ENCODE measurements around the gene ATRIP. TPM values are rescaled to one million over a fixed set of nuclear protein-coding genes. Genes with fewer than 3 reads are reported as not detected.

ATRIP gene
- total and polyA plus RNA-seq, 4 experiments from 2014 or later = 11.3 to 15.4 (median 15.1) TPM

- Mint-ChIP-seq H3K36me3 (no peaks in the 10 kb centered on the region), H3K4me3 (no peak overlapping the region), H3K27me3 (no peaks in the 10 kb centered on the region), H3K27ac (no peak overlapping the region), H3K9me3 (peaks cover 0 to 1% (median 0%) of the 10 kb centered on the region in 8 donors), H3K4me1 (no peaks in the 10 kb centered on the region)
- no peaks in the 10 kb centered on the region for H3K9me3 ChIP-seq (ENCODE audit: control insufficient read depth in 1 of 2, low read length in 2 of 2)
- intact Hi-C loops (cut with micrococcal nuclease) = no loop called here
- H3K27me3 ChIP-seq (ENCODE audit: insufficient read depth, low read length) = no peaks in the 10 kb centered on the region
- H3K36me3 ChIP-seq (ENCODE audit: insufficient read depth, low read length) = no peaks in the 10 kb centered on the region
- no peak overlapping the region for H3K27ac ChIP-seq (ENCODE audit: low read depth, low read length)
- CTCF ChIA-PET (ENCODE audit: partially characterized antibody) = interaction anchor here (1.4 to 13.7 kb wide), 3 partner anchors 11 to 145 kb away, joined by 3 to 381 read pairs (median 5); partner anchors contain the start of genes PFKFB4 and PLXNB1
- POLR2A ChIA-PET (ENCODE audit: partially characterized antibody) = no interaction called here
- no peaks in the 10 kb centered on the region for H3K4me1 ChIP-seq (ENCODE audit: insufficient read depth, low read length)
- DNase-seq = no peak
- no peak overlapping the region for H3K4me3 ChIP-seq (ENCODE audit: low read length in 2 of 2)
Observed at GRCh38 chr3:48411041-48411588, 35.4 kb upstream of the ATRIP start.

GRCh38 chr3:48411606-48412374 is 34.7 kb upstream of the ATRIP start:
- no peak for DNase-seq
- Histone ChIP-seq H3K36me3 (ENCODE audit: insufficient read depth, low read length) (no peaks in the 10 kb centered on the region), H3K9me3 (ENCODE audit: control insufficient read depth in 1 of 2, low read length in 2 of 2) (no peaks in the 10 kb centered on the region), H3K4me1 (ENCODE audit: insufficient read depth, low read length) (no peaks in the 10 kb centered on the region), H3K4me3 (ENCODE audit: low read length in 2 of 2) (no peak overlapping the region), H3K27ac (ENCODE audit: low read depth, low read length) (no peak overlapping the region), H3K27me3 (ENCODE audit: insufficient read depth, low read length) (no peaks in the 10 kb centered on the region)
- ChIA-PET CTCF (ENCODE audit: partially characterized antibody) (interaction anchor here (0.9 to 13.7 kb wide), 4 partner anchors 11 to 24 kb away, joined by 5 to 381 read pairs (median 6); partner anchors contain the start of gene PLXNB1), POLR2A (ENCODE audit: partially characterized antibody) (no interaction called here)
- Mint-ChIP-seq H3K36me3 (no peaks in the 10 kb centered on the region), H3K4me1 (no peaks in the 10 kb centered on the region), H3K4me3 (no peak overlapping the region), H3K9me3 (peaks cover 0 to 1% (median 0%) of the 10 kb centered on the region in 8 donors), H3K27ac (no peak overlapping the region), H3K27me3 (no peaks in the 10 kb centered on the region)
- intact Hi-C loops (cut with micrococcal nuclease) = no loop called here

- H3K9me3 Mint-ChIP-seq = peaks cover 0 to 1% (median 0%) of the 10 kb centered on the region in 8 donors
- Histone ChIP-seq H3K4me1 (ENCODE audit: insufficient read depth, low read length) (no peaks in the 10 kb centered on the region), H3K27ac (ENCODE audit: low read depth, low read length) (no peak overlapping the region), H3K9me3 (ENCODE audit: control insufficient read depth in 1 of 2, low read length in 2 of 2) (no peaks in the 10 kb centered on the region), H3K36me3 (ENCODE audit: insufficient read depth, low read length) (no peaks in the 10 kb centered on the region), H3K27me3 (ENCODE audit: insufficient read depth, low read length) (no peaks in the 10 kb centered on the region), H3K4me3 (ENCODE audit: low read length in 2 of 2) (no peak overlapping the region)
- H3K27ac Mint-ChIP-seq = no peak overlapping the region
- CTCF ChIA-PET (ENCODE audit: partially characterized antibody) = interaction anchor here (0.9 to 1.5 kb wide), 2 partner anchors 12 to 24 kb away, joined by 6 to 7 read pairs; no protein-coding TSS in a partner anchor
- POLR2A ChIA-PET (ENCODE audit: partially characterized antibody) = no interaction called here
- H3K27me3 Mint-ChIP-seq = no peaks in the 10 kb centered on the region
- no peaks in the 10 kb centered on the region for H3K4me1 Mint-ChIP-seq
- intact Hi-C loops (cut with micrococcal nuclease) = no loop called here
- no peak overlapping the region for H3K4me3 Mint-ChIP-seq
- no peak for DNase-seq
- no peaks in the 10 kb centered on the region for H3K36me3 Mint-ChIP-seq
Observed at GRCh38 chr3:48412375-48413001, 34.0 kb upstream of the ATRIP start.

- intact Hi-C loops (cut with micrococcal nuclease) = no loop called here
- ChIA-PET POLR2A (ENCODE audit: partially characterized antibody) (no interaction called here), CTCF (ENCODE audit: partially characterized antibody) (interaction anchor here (0.9 to 1.5 kb wide), 2 partner anchors 12 to 23 kb away, joined by 6 to 7 read pairs; no protein-coding TSS in a partner anchor)
- H3K27me3 Mint-ChIP-seq = no peaks in the 10 kb centered on the region
- no peak for DNase-seq
- peaks cover 0 to 1% (median 0%) of the 10 kb centered on the region in 8 donors for H3K9me3 Mint-ChIP-seq
- H3K36me3 ChIP-seq (ENCODE audit: insufficient read depth, low read length) = no peaks in the 10 kb centered on the region
- H3K4me3 ChIP-seq (ENCODE audit: low read length in 2 of 2) = no peak overlapping the region
- no peak overlapping the region for H3K4me3 Mint-ChIP-seq
- H3K36me3 Mint-ChIP-seq = no peaks in the 10 kb centered on the region
- H3K27me3 ChIP-seq (ENCODE audit: insufficient read depth, low read length) = no peaks in the 10 kb centered on the region
- H3K4me1 Mint-ChIP-seq = no peaks in the 10 kb centered on the region
- H3K4me1 ChIP-seq (ENCODE audit: insufficient read depth, low read length) = no peaks in the 10 kb centered on the region
- no peak overlapping the region for H3K27ac ChIP-seq (ENCODE audit: low read depth, low read length)
- peak overlapping the region in 2 of 7 donors; percentile 14 to 48 for H3K27ac Mint-ChIP-seq
- H3K9me3 ChIP-seq (ENCODE audit: control insufficient read depth in 1 of 2, low read length in 2 of 2) = no peaks in the 10 kb centered on the region
Observed at GRCh38 chr3:48413086-48413485, 33.5 kb upstream of the ATRIP start.

GRCh38 chr3:48413611-48414010 is 32.9 kb upstream of the ATRIP start:
- Histone ChIP-seq H3K27me3 (ENCODE audit: insufficient read depth, low read length) (no peaks in the 10 kb centered on the region), H3K27ac (ENCODE audit: low read depth, low read length) (no peak overlapping the region), H3K36me3 (ENCODE audit: insufficient read depth, low read length) (no peaks in the 10 kb centered on the region), H3K4me3 (ENCODE audit: low read length in 2 of 2) (no peak overlapping the region), H3K9me3 (ENCODE audit: control insufficient read depth in 1 of 2, low read length in 2 of 2) (no peaks in the 10 kb centered on the region), H3K4me1 (ENCODE audit: insufficient read depth, low read length) (no peaks in the 10 kb centered on the region)
- peaks cover 0 to 1% (median 0%) of the 10 kb centered on the region in 8 donors for H3K9me3 Mint-ChIP-seq
- intact Hi-C loops (cut with micrococcal nuclease) = no loop called here
- no peak for DNase-seq
- no peaks in the 10 kb centered on the region for H3K36me3 Mint-ChIP-seq
- H3K27ac Mint-ChIP-seq = peak overlapping the region in 1 of 7 donors; percentile 58
- H3K4me3 Mint-ChIP-seq = no peak overlapping the region
- ChIA-PET CTCF (ENCODE audit: partially characterized antibody) (interaction anchor here (1.5 to 2.7 kb wide), 2 partner anchors 22 to 23 kb away, joined by 7 to 15 read pairs; no protein-coding TSS in a partner anchor), POLR2A (ENCODE audit: partially characterized antibody) (no interaction called here)
- no peaks in the 10 kb centered on the region for H3K4me1 Mint-ChIP-seq
- no peaks in the 10 kb centered on the region for H3K27me3 Mint-ChIP-seq

GRCh38 chr3:48414376-48415250 is 31.9 kb upstream of the ATRIP start:
- Histone ChIP-seq H3K4me1 (ENCODE audit: insufficient read depth, low read length) (no peaks in the 10 kb centered on the region), H3K27ac (ENCODE audit: low read depth, low read length) (no peak overlapping the region), H3K27me3 (ENCODE audit: insufficient read depth, low read length) (no peaks in the 10 kb centered on the region), H3K9me3 (ENCODE audit: control insufficient read depth in 1 of 2, low read length in 2 of 2) (no peaks in the 10 kb centered on the region), H3K4me3 (ENCODE audit: low read length in 2 of 2) (no peak overlapping the region), H3K36me3 (ENCODE audit: insufficient read depth, low read length) (no peaks in the 10 kb centered on the region)
- no peaks in the 10 kb centered on the region for H3K36me3 Mint-ChIP-seq
- DNase-seq = no peak
- intact Hi-C loops (cut with micrococcal nuclease) = no loop called here
- H3K27ac Mint-ChIP-seq = no peak overlapping the region
- H3K27me3 Mint-ChIP-seq = no peaks in the 10 kb centered on the region
- H3K9me3 Mint-ChIP-seq = peaks cover 0 to 1% (median 0%) of the 10 kb centered on the region in 8 donors
- ChIA-PET CTCF (ENCODE audit: partially characterized antibody) (interaction anchor here (1.4 to 2.9 kb wide), 3 partner anchors 14 to 93 kb away, joined by 3 to 15 read pairs (median 12); no protein-coding TSS in a partner anchor), POLR2A (ENCODE audit: partially characterized antibody) (no interaction called here)
- no peak overlapping the region for H3K4me3 Mint-ChIP-seq
- H3K4me1 Mint-ChIP-seq = no peaks in the 10 kb centered on the region

Measured in CD4-positive, alpha-beta memory T cell (primary cell).